Right renal cortex interstitium (tissue), 3 donors: ENCODE results near the gene TUT4. TPM values are rescaled to one million over a fixed set of nuclear protein-coding genes. Genes with fewer than 3 reads are reported as not detected.

ENCODE experiments used
- DNase-seq, 3 donors: peaks; one replicate each; pipeline ENCODE4 v3.0.0-alpha.2; 2013; ENCODE audit warnings: low read depth in 3 of 3, low spot score in 2 of 3
- polyA plus RNA-seq, 3 donors: library from polyadenylated mRNA; unstranded; fragments of 120-200 nt; gene quantifications; one replicate each; pipeline ENCODE4 v1.2.1, GENCODE V29; 2013; ENCODE audit not compliant: insufficient read length in 3 of 3

TUT4 gene
- polyA plus RNA-seq, 3 donors, result 75.6 to 82.4 (median 77.5) TPM

DNA sequence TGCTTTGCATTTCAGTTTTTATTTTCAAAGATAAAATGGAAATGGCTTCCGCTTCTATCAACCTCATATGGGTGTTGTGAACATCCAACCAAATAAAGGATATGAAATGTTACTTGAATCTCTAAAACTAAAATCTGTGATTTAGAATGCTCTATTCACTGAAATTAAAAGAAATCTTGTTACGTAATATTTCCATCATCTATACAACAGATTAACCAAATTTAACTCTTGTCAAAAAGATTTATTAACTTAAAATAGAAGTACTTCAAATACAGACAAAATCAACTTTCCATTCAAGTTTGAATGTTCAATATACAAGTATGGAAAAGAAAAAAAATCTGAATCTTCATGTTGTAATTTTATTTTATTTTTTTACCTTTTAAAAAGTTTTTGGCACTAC lies 129.8 kb downstream of the TUT4 start:
- DNase-seq, result no peak

DNA sequence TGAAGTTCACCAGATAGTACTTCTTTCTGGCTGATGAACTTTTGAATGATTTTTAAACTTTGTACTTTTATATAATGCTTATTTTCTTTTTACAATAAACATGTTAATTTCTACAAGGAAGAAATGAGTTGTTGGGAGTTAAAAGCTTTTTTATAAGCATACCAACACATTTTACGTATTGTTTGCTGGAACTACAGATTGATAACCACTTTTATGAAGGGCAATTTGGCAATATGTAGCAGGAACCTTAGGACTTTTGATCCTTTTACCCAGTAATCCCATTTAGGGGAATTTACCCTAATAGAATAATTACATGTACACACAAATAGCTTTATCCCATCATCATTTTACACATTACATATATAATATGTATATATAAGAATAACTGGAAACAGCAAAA lies 132.2 kb downstream of the TUT4 start:
- no peak for DNase-seq

DNA sequence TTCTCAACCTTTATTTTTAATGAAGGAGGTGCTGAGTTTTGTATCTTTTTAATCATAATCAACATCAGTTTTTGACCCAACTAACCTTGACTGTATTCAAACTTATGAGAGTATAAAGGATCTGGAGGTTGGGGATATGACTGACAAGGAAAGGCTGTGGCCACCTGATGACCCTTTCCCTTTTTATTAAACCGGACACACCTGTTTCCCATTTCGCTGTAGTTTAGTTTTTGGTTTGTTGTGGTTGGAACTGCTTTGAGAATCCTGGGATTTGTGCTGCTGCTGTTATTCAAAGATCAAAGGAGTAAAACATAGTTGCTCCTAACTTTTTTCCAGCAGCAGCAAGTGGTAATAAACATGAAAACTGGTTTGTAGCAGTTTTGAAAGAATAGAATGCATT lies 136.1 kb downstream of the TUT4 start:
- DNase-seq, result no peak

DNA sequence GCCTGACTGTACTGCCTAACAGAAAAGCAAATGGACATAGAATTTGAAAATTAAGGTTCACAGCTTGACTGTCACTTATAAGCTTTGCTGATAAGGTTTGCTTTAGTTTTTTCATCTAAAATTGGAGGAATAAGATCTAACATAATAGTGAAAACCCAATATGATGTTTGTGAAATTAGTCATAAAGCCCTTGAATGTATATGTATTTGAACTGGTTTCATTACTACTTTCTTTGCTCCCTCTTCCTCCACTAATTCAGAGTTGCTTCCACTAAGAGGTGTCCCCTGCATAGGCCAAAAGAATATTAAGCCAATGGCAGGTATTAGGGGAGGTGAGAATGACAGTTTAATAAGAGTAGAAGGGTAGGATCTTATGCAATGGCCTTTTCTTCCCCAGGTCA lies 137.9 kb downstream of the TUT4 start:
- DNase-seq, result no peak

DNA sequence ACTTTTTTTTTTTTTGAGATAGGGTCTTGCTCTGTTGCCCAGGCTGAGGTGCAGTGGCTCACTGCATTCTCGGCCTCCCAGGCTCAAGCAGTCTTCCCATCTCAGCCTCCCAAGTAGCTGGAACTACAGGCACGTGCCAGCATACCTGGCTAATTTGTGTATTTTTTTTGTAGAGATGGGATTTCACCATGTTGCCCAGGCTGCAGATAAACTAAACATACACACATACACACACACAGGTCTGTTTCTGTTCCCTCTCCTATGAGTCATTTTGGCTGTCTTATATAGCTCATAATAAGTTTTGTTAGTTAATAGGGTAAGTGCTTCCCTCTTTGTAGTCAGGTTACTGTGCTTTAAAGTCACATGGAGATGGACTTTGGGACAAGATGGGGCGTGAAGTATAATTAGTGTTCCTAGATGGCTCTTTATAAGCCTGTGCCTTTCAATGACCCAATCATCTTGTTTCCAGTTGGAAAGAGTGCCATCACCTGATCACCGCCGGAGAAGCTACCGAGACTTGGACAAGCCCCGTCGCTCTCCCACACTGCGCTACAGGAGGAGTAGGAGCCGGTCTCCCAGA lies 139.4 kb downstream of the TUT4 start:
- no peak for DNase-seq

DNA sequence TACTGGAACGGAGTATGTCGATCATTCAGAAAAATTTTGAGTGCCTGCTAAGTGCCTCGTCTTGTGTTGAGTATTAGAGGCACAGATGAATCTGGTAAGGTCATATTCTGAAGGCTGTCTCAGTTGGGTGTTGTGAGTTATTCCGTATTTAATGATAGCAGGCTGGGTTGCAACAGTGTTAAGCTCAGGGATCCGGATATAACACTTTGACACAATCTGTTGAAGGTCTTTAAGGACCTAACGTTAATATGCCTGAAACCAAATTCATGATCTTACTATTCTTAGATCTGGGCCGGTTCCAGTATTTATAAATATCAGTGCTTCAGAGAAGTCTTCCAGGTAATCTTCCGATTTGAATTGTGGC lies 147.9 kb downstream of the TUT4 start:
- no peak for DNase-seq

DNA sequence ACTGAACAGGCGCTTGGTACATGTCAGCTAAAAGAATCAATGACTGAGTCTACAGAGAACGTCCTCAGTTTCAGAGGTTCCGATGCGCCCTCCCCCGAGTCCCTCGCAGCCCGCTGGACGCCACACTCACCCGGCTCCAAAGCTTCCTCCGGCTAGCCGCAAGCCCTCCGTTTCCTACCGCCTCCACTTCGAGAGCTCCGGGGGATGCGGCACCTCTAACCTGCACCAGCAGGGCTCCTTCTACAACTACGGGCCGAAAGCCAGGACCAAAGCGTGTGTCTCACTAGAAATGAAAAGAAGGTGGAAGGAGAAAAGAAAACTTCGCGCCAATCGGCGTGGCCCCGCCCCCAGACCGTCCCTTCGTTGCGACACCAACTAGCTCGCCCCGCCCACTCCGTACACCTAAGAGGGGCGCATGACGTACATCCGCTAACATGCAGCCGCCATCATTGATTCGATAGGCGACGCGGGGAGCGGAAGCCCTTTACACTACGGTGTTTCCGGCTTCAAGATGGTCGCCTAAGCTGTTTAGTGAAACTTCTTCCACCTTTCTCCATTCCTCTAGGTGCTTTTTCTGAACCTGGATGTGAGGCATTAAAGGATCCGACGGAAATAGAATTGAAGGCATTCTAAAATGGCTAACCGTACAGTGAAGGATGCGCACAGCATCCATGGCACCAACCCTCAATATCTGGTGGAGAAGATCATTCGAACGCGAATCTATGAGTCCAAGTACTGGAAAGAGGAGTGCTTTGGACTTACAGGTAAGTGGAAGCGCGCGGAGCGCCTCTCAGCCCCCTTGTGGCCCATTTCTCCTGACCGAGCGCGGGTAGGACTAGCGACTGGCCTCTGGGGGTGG lies 148.5 kb downstream of the TUT4 start, which contains the start of the genes ORC1 and PRPF38A:
Gene ORC1 (minus strand): TSS at position 308 of the 859 bp plus-strand sequence. CDS start 2,200 bp downstream, outside the sequence.
Gene PRPF38A (plus strand): TSS at position 487 of the 859 bp plus-strand sequence. CDS start 148 bp downstream, at position 635.
- peak; percentile 90 to 96 (median 90) for DNase-seq

DNA sequence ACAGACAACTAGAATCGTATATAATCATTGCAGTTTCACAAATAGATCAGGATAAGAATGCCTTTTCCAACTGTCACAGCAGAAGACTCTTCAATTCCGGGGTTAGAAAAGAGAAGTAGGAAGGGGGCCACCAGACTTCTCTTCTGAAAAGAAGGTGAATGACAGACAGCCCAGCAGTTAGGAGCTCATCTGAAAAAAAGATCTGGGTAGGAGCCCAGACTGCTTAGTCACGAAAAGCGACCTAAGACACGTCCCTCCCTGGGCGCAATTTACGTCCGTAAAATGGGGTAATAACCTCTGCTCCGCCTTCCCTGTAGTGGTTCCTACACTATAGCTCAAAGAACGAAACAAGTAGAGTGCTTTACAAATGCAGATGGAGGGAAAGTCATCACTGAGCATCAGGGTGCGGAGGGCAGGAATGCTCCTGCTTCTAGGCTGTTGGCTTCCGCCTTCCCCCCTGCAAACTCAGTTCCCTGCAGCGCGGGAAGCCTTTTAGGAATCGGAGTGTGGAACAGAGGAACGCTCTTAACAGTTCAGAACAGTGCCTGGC lies 149.3 kb downstream of the TUT4 start:
- peak in 2 of 3 donors; percentile 6 to 7 for DNase-seq

DNA sequence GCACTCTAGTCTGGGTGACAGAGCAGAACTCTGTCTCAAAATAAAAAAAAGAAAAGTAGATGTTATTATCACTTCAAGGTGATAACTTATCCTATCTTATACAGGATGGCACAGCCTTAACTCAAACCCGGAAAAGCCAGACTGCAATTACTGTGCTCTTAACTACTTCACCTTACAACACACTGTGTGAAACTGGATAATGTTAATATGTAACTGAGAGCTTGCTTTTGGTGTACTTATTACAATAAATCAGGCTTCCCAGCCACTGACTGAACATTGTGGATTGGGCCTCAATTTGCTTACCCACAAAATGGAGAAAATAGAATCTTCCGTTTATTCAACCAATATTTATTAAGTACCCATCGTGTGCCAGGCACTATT lies 150.0 kb downstream of the TUT4 start:
- DNase-seq, result no peak

DNA sequence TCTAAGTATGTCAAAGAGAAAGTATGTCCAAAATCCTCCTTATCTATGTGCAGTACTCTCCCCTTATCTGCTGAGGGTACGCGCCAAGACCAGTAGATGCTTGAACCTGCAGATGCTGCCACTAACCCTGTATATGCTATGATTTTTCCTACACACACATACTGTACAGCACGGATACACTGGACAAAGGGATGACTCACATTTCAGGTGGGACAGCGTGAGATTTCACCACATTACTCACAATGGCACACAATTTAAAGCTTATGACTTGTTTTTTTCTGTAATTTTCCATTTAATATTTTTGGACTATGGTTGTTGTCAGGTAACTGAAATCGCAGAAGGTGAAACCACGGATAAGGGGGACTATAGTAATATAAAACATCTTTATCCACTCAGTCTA lies 152.8 kb downstream of the TUT4 start:
- no peak for DNase-seq

DNA sequence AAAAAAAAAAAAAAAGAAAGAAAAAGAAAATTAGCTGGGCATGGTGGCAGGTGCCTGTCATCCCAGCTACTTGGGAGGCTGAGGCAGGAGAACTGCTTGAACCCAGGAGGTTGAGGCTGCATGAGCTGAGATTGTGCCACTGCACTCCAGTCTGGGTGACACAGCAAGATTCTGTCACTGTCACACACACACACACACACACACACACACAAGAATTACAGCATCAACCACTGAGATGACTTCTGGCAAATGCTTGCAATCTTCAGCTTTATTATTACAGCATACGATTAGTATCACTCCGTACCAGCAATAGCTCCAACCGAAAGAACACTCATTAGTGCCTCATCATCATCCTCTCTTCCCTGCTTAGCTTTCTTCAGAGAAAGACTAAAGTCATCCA lies 153.3 kb downstream of the TUT4 start:
- no peak for DNase-seq

DNA sequence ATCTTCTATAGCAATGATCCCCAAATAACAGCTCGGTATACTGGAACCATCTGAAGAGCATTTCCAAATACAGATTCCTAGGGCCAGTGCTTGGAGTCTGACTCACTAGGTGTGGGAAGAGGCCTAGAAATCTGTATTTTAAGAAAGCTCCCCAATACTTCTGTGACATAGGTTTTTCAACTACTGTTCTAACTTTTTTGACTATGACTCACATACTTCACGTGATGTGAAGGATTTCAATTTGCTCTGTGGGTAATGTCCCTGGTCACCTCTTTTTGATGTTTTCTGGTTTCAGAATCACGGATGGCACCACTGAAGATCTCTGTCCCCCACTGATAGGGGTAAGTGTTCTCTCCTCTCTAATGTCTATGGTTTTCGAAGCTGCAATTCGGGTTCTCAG lies 159.7 kb downstream of the TUT4 start:
- DNase-seq, result no peak

DNA sequence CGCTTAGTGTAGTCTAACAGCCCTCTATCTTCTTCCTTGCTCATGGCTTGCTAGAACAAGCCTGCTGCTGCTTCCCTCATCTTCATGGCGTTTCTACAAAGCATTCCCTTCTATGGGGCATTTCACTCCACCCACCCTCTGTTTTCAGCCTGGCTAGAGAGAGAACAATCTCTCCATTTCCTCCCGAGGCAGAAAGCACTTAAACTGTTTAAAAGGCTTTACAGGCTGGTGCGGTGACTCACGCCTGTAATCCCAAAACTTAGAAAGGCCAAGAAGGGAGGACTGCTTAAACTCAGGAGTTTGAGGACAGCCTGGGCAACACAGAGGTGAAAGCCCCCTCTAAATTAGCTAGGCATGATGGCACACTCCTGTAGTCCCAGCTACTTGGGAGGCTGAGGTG lies 166.4 kb downstream of the TUT4 start:
- DNase-seq, result no peak

DNA sequence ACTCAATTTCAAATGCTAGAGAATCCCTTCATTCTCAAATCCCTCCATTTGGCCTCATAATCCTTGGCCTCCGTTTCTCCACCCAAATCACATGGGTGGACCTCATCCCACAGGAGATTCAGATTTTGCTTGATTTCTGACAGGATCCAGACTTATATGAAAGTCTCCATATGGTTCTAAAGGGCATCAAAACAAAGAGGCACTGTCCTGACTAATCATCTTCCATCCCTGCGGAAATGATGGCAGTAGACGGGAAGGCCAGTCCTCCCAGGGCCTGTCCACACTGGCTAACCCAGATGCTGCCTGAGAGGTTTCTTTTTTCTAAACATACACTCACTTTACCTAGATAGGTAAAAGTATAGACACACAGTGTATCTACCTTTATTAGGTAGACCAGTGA lies 167.5 kb downstream of the TUT4 start:
- DNase-seq, result no peak

Other genes starting within 250 kb of the TUT4 start
- gene CC2D1B, start 186.9 kb downstream of the TUT4 start, polyA plus RNA-seq, result 10 to 100 TPM; 23.8 to 43.4 (median 26.2) TPM
- 1 to 10 TPM; 6.8 to 8.2 (median 7.4) TPM for gene ORC1, start 148.7 kb downstream of the TUT4 start, polyA plus RNA-seq
- 10 to 100 TPM; 80.5 to 87.4 (median 84.9) TPM for gene PRPF38A, start 148.5 kb downstream of the TUT4 start, polyA plus RNA-seq
- gene GPX7, start 49.3 kb upstream of the TUT4 start, polyA plus RNA-seq, result 10 to 100 TPM; 68.0 to 81.3 (median 68.5) TPM
- 1 to 10 TPM; 1.1 to 1.9 (median 1.6) TPM for gene SHISAL2A, start 80.1 kb upstream of the TUT4 start, polyA plus RNA-seq
- gene COA7, start 145.3 kb upstream of the TUT4 start, polyA plus RNA-seq, result 10 to 100 TPM; 17.8 to 20.2 (median 19.6) TPM
- 10 to 100 TPM; 25.1 to 26.4 (median 25.2) TPM for gene ZYG11B, start 173.4 kb upstream of the TUT4 start, polyA plus RNA-seq